Left lung (tissue), 10 donors: ENCODE measurements around the gene CTNND2. TPM values are rescaled to one million over a fixed set of nuclear protein-coding genes. Genes with fewer than 3 reads are reported as not detected.

Source experiments
- ATAC-seq: fragments of 200-7000 bp; cut with Tn5 transposase; one replicate; pipeline ENCODE4 v1.9.1; 2020; ENCODE audit warnings: moderate library complexity
- DNase-seq, 4 donors: peaks; one replicate each; pipeline ENCODE4 v3.0.0-alpha.2; 2013 to 2020
- H3K27ac ChIP-seq, 2 donors: fragments of 200-600 bp; sonication (generic) in 1 of 2; one replicate each; pipeline versions ENCODE4 v1.5.0 to v1.8.0; 2020 to 2021
- H3K27me3 ChIP-seq, 2 donors: fragments of 200-600 bp; sonication (generic) in 1 of 2; one replicate each; pipeline versions ENCODE4 v1.5.0 to v1.8.0; 2020 to 2021
- H3K36me3 ChIP-seq, 2 donors: fragments of 200-600 bp; sonication (generic) in 1 of 2; one replicate each; pipeline versions ENCODE4 v1.5.0 to v1.8.0; 2020 to 2021
- H3K4me1 ChIP-seq, 2 donors: fragments of 200-600 bp; one replicate each; pipeline ENCODE4 v1.8.0; 2021
- H3K4me3 ChIP-seq, 2 donors: fragments of 200-600 bp; sonication (generic) in 1 of 2; one replicate each; pipeline versions ENCODE4 v1.5.0 to v1.8.0; 2020 to 2021; ENCODE audit warnings: mild to moderate bottlenecking in 1 of 2
- H3K9me3 ChIP-seq, 2 donors: fragments of 200-600 bp; sonication (generic) in 1 of 2; one replicate each; pipeline versions ENCODE4 v1.5.0 to v1.8.0; 2020 to 2021
- intact Hi-C, 2 donors: fragments of 100-400 bp; cut with DNase I; formaldehyde crosslinking; loops; one replicate each; pipeline versions ENCODE4 v1.11.2 to v1.14.2; 2022
- polyA plus RNA-seq, 6 donors: library from polyadenylated mRNA; unstranded; fragments of 120-200 nt; gene quantifications; one replicate each; pipeline ENCODE4 v1.2.1, GENCODE V29; 2013; ENCODE audit not compliant: insufficient read length in 6 of 6
- total RNA-seq, 2 donors: library from RNA; stranded (reverse); fragmentation: NEBNext Ultra II Directional; extraction: Animal tissue kit (Norgen Biotek cat#: 25700); gene quantifications; one replicate each; pipeline ENCODE4 v1.2.1, GENCODE V29; 2021
- TF ChIP-seq, protein P1 (sequence below), 2 donors: fragments of 200-600 bp; sonication (generic) in 1 of 2; IDR thresholded peaks; one replicate each; pipeline versions ENCODE4 v1.5.0 to v1.8.0; 2021; ENCODE audit warnings: antibody characterized with exemption in 2 of 2
- donor health status: DM: no; HTN: yes; CAD: no.
- donor health status: DM: no; HTN: no; CAD: no.

CTNND2 gene
- total and polyA plus RNA-seq, 8 donors = 1.2 to 4.2 (median 2.2) TPM; not detected in 1

DNA sequence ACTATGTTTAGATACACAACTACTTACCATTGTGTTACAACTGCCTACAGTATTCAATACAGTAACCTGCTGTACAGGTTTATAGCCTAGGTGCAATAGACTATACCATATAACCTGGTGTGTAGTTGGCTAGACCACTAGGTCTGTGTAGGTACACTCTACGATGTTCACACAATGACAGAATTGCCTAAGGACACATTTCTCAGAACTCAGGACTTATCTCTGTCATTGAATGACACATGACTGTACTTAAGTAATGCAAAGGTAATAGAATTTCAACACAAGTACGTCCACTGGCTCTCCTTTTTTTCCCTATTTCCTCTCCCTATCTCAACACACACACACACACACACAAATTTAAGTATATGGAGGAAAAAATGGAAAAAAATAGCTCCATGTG lies 385.6 kb downstream of the CTNND2 start:
- no peaks in the 10 kb centered on the region for H3K27me3 ChIP-seq
- H3K4me1 ChIP-seq = no peaks in the 10 kb centered on the region
- H3K4me3 ChIP-seq = no peak overlapping the region
- DNase-seq = no peak
- no peak for ATAC-seq
- TF ChIP-seq, protein P1, sequence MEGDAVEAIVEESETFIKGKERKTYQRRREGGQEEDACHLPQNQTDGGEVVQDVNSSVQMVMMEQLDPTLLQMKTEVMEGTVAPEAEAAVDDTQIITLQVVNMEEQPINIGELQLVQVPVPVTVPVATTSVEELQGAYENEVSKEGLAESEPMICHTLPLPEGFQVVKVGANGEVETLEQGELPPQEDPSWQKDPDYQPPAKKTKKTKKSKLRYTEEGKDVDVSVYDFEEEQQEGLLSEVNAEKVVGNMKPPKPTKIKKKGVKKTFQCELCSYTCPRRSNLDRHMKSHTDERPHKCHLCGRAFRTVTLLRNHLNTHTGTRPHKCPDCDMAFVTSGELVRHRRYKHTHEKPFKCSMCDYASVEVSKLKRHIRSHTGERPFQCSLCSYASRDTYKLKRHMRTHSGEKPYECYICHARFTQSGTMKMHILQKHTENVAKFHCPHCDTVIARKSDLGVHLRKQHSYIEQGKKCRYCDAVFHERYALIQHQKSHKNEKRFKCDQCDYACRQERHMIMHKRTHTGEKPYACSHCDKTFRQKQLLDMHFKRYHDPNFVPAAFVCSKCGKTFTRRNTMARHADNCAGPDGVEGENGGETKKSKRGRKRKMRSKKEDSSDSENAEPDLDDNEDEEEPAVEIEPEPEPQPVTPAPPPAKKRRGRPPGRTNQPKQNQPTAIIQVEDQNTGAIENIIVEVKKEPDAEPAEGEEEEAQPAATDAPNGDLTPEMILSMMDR (IDR thresholded peaks at IDR 0.05) = no peak
- no peaks in the 10 kb centered on the region for H3K36me3 ChIP-seq
- no peaks in the 10 kb centered on the region for H3K9me3 ChIP-seq
- H3K27ac ChIP-seq = no peak overlapping the region
- intact Hi-C loops = no loop called here

DNA sequence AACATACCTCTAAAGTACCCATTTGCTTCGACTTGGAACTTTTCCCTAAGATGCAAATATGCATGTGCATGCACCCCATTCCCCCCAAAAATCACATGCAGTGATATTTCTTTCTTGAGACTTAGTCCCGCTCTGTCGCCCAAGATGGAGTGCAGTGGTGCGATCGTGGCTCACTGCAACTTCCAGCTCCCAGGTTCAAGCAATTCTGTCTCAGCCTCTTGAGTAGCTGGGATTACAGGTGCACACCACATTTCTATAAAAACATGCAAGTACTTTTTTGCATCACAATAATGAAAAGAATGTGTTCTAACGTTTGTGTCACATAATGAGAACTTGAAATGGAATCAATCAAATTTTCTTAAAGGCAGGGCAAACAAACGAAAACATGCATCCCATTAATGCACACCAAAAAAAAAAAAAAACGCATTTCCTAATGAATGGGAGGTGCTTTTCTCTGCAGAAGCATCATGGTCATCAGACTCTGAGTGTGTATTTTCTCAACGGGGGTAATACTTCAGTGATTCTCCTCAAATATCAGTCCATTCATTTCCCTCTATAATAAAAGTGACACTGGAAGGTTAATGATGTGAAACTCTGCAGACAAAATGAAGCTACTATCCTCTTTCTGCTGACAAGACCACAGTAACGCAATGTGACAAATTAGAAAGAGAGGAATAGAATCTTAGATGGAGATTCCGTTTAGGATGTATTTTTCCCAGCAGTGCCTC lies 389.4 kb downstream of the CTNND2 start:
- H3K36me3 ChIP-seq = no peaks in the 10 kb centered on the region
- no peaks in the 10 kb centered on the region for H3K4me1 ChIP-seq
- DNase-seq (no peak), ATAC-seq (no peak)
- H3K27ac ChIP-seq = no peak overlapping the region
- intact Hi-C loops = no loop called here
- H3K27me3 ChIP-seq = no peaks in the 10 kb centered on the region
- TF ChIP-seq, protein P1 (IDR thresholded peaks at IDR 0.05) = no peak
- no peak overlapping the region for H3K4me3 ChIP-seq
- no peaks in the 10 kb centered on the region for H3K9me3 ChIP-seq

DNA sequence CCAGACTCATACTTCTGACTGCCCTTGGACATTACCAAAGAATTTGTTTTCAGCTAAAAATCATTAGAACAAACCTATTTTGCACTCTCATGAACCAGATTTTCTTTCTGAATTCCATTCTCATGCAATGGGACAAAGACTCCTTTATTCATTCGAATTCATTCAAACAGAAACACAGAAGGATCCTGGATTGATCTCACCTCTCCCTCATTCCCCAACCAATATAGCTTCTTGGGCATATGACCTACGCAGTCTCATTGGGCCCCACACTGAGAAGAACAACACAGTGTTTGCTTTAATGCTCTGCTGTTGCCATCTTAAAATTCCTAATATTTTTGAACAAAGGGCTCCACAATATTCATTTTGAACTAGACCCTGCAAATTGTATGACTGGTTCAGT lies 392.4 kb downstream of the CTNND2 start:
- ATAC-seq = no peak
- Histone ChIP-seq H3K4me3 (no peak overlapping the region), H3K9me3 (no peaks in the 10 kb centered on the region), H3K27ac (no peak overlapping the region), H3K36me3 (no peaks in the 10 kb centered on the region), H3K27me3 (no peaks in the 10 kb centered on the region), H3K4me1 (no peaks in the 10 kb centered on the region)
- no peak for DNase-seq
- TF ChIP-seq, protein P1 (IDR thresholded peaks at IDR 0.05) = no peak
- intact Hi-C loops = no loop called here

DNA sequence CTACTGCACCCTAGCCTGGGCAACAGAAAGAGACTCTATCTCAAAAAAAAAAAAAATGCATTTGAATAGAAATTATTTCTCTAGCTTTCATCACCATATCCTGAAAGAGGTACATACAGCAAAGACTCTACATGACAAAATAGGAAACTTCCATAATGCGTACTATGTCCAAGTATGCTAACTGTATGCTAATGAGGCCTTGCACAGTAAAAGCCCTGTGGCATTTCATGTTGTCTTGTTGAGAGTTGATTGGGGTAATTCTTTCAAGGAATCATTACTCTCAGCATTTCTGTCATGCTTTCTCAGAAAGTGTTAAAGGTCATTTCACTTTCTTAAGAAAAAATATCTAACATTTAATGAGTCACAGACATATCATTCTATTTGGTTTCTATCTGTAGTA lies 393.4 kb downstream of the CTNND2 start:
- Histone ChIP-seq H3K4me1 (no peaks in the 10 kb centered on the region), H3K27ac (no peak overlapping the region), H3K27me3 (no peaks in the 10 kb centered on the region), H3K36me3 (no peaks in the 10 kb centered on the region), H3K9me3 (no peaks in the 10 kb centered on the region), H3K4me3 (no peak overlapping the region)
- DNase-seq (no peak), ATAC-seq (no peak)
- intact Hi-C loops = no loop called here
- TF ChIP-seq, protein P1 (IDR thresholded peaks at IDR 0.05) = no peak

DNA sequence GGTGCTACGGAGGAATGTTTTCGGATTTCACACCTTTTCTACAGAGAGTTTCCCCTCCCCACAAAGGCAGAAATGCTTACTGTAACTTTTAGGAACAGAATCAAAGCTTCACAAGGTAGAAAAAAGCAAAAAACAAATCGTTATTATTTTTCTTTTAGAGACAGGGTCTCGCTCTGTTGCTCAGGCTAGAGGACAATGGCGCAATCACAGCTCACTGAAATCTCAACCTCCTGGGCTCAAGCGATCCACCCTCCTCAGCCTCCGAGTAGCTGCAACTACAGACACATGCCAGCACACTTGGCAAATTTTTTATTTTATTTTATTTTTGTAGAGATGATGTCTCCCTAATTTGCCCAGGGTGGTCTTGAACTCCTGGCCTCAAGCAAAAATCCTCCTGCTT lies 394.5 kb downstream of the CTNND2 start:
- no peaks in the 10 kb centered on the region for H3K9me3 ChIP-seq
- no peak overlapping the region for H3K27ac ChIP-seq
- intact Hi-C loops = no loop called here
- DNase-seq (no peak), ATAC-seq (no peak)
- no peak overlapping the region for H3K4me3 ChIP-seq
- TF ChIP-seq, protein P1 (IDR thresholded peaks at IDR 0.05) = no peak
- H3K27me3 ChIP-seq = no peaks in the 10 kb centered on the region
- no peaks in the 10 kb centered on the region for H3K4me1 ChIP-seq
- H3K36me3 ChIP-seq = no peaks in the 10 kb centered on the region
